ENCODE measurements around the gene CEMIP. TPM values are rescaled to one million over a fixed set of nuclear protein-coding genes. Genes with fewer than 3 reads are reported as not detected.

CEMIP gene
- total RNA-seq: under 1 TPM in 1 of 4 donors, not detected in 3; 0.04 TPM

- H3K4me3 ChIP-seq: peak within 1 kb of the TSS; percentile 48 to 72 (median 56)
- no peak within 1 kb of the TSS for H3K27ac ChIP-seq
- DNase-seq: peak; percentile 23 to 41
- H3K4me1 ChIP-seq: peaks cover 20 to 24% of the 10 kb centered on the region in 2 donors
- in situ Hi-C loops (cut with MboI; ENCODE audit: low sequenced_read_pairs in 4 of 4): loop anchor here in 3 of 4 donors (5.0 to 25.0 kb wide), 4 partner anchors 183 to 327 kb away; no protein-coding TSS in a partner anchor
- H3K36me3 ChIP-seq: no peaks in the 10 kb centered on the region
- intact Hi-C loops (cut with DNase I; ENCODE audit: low total_unique reads): loop anchor here (1.0 to 5.0 kb wide), 3 partner anchors 162 to 324 kb away; no protein-coding TSS in a partner anchor
- peak; percentile 60 to 66 for ATAC-seq
- peaks cover 24 to 28% (median 27%) of the 10 kb centered on the region in 3 donors for H3K27me3 ChIP-seq
- H3K9me3 ChIP-seq: no peaks in the 10 kb centered on the region
- peak; percentile 46 to 73 (median 61) for TF ChIP-seq CTCF (IDR thresholded peaks at IDR 0.05 in 4 of 5, conservative IDR thresholded peaks at IDR 0.05 in 1 of 5)
- no peak for TF ChIP-seq POLR2A (IDR thresholded peaks at IDR 0.05)
Observed at GRCh38 chr15:80778964-80779657, at the start of gene CEMIP. Gene CEMIP (plus strand): TSS chr15:80779370. CDS start chr15:80873880, 94,510 bp downstream.

- no peaks in the 10 kb centered on the region for H3K36me3 ChIP-seq
- no peaks in the 10 kb centered on the region for H3K9me3 ChIP-seq
- intact Hi-C loops (cut with DNase I; ENCODE audit: low total_unique reads) (no loop called here), in situ Hi-C loops (cut with MboI; ENCODE audit: low sequenced_read_pairs in 4 of 4) (no loop called here)
- ATAC-seq (no peak), DNase-seq (no peak)
- no peak overlapping the region for H3K27ac ChIP-seq
- no peak for TF ChIP-seq POLR2A (IDR thresholded peaks at IDR 0.05)
- TF ChIP-seq CTCF (IDR thresholded peaks at IDR 0.05 in 4 of 5, conservative IDR thresholded peaks at IDR 0.05 in 1 of 5): no peak
- H3K4me1 ChIP-seq: no peaks in the 10 kb centered on the region
- no peak overlapping the region for H3K4me3 ChIP-seq
- no peaks in the 10 kb centered on the region for H3K27me3 ChIP-seq
Observed at GRCh38 chr15:80730387-80730786, 48.8 kb upstream of the CEMIP start.

- in situ Hi-C loops (cut with MboI; ENCODE audit: low sequenced_read_pairs in 4 of 4) (no loop called here), intact Hi-C loops (cut with DNase I; ENCODE audit: low total_unique reads) (no loop called here)
- Histone ChIP-seq H3K27me3 (no peaks in the 10 kb centered on the region), H3K36me3 (no peaks in the 10 kb centered on the region), H3K9me3 (no peaks in the 10 kb centered on the region), H3K27ac (no peak overlapping the region), H3K4me3 (no peak overlapping the region), H3K4me1 (no peaks in the 10 kb centered on the region)
- no peak for TF ChIP-seq POLR2A (IDR thresholded peaks at IDR 0.05)
- no peak for TF ChIP-seq CTCF (IDR thresholded peaks at IDR 0.05 in 4 of 5, conservative IDR thresholded peaks at IDR 0.05 in 1 of 5)
- DNase-seq (no peak), ATAC-seq (no peak)
Observed at GRCh38 chr15:80730926-80731325, 48.2 kb upstream of the CEMIP start.

- Histone ChIP-seq H3K27ac (no peak overlapping the region), H3K4me1 (no peaks in the 10 kb centered on the region), H3K36me3 (no peaks in the 10 kb centered on the region), H3K27me3 (no peaks in the 10 kb centered on the region), H3K9me3 (no peaks in the 10 kb centered on the region), H3K4me3 (no peak overlapping the region)
- no peak for ATAC-seq
- DNase-seq: no peak
- in situ Hi-C loops (cut with MboI; ENCODE audit: low sequenced_read_pairs in 4 of 4): no loop called here
- intact Hi-C loops (cut with DNase I; ENCODE audit: low total_unique reads): no loop called here
- TF ChIP-seq CTCF (IDR thresholded peaks at IDR 0.05 in 4 of 5, conservative IDR thresholded peaks at IDR 0.05 in 1 of 5) (no peak), POLR2A (IDR thresholded peaks at IDR 0.05) (no peak)
Observed at GRCh38 chr15:80732167-80732566, 47.0 kb upstream of the CEMIP start.
